Thoracic aorta endothelial cell (primary cell): Measurements from ENCODE around the gene ZNRF4. TPM values are rescaled to one million over a fixed set of nuclear protein-coding genes. Genes with fewer than 3 reads are reported as not detected.

Experiments used
- total RNA-seq: library from RNA; depleted of rRNA; stranded (reverse); fragments of >200 nt; gene quantifications from 2 replicates; pipeline ENCODE4 v1.2.3, GENCODE V29; 2012

ZNRF4 gene, protein sequence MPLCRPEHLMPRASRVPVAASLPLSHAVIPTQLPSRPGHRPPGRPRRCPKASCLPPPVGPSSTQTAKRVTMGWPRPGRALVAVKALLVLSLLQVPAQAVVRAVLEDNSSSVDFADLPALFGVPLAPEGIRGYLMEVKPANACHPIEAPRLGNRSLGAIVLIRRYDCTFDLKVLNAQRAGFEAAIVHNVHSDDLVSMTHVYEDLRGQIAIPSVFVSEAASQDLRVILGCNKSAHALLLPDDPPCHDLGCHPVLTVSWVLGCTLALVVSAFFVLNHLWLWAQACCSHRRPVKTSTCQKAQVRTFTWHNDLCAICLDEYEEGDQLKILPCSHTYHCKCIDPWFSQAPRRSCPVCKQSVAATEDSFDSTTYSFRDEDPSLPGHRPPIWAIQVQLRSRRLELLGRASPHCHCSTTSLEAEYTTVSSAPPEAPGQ
- not detected in 2 replicates for total RNA-seq

DNA sequence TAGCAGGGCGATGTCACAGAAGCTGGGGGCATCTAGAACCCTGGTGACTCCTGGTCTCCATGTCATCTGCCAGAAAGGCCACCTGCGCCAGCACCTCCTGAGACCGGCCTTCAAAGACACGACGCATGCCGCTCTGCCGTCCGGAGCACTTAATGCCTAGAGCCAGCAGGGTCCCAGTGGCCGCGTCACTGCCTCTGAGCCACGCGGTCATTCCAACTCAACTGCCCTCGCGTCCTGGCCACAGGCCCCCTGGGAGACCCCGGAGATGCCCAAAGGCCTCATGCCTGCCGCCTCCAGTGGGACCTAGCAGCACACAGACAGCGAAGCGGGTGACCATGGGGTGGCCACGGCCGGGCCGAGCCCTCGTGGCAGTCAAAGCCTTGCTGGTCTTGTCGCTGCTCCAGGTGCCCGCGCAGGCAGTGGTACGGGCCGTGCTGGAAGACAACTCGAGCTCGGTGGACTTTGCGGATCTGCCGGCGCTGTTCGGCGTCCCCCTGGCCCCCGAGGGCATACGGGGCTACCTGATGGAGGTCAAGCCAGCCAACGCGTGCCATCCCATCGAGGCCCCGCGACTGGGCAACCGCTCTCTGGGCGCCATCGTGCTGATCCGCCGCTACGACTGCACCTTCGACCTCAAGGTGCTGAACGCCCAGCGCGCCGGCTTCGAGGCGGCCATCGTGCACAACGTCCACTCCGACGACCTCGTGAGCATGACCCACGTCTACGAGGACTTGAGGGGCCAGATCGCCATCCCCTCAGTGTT lies at the start of gene ZNRF4:
ZNRF4 (plus strand) TSS at position 51 of the 763 bp plus-strand sequence; CDS start at position 126, 75 bp downstream.

Other genes starting within 250 kb of the ZNRF4 start
- 20.1 and 21.9 TPM in 2 replicates for gene PTPRS, start 114.6 kb upstream of the ZNRF4 start, total RNA-seq
- not detected in 2 replicates for gene TINCR, start 112.5 kb downstream of the ZNRF4 start, total RNA-seq
- 46.7 and 58.9 TPM in 2 replicates for gene SAFB2, start 167.4 kb downstream of the ZNRF4 start, total RNA-seq
- 71.7 and 82.0 TPM in 2 replicates for gene SAFB, start 167.7 kb downstream of the ZNRF4 start, total RNA-seq
- gene MICOS13, start 225.1 kb downstream of the ZNRF4 start, total RNA-seq = 18.9 and 19.5 TPM in 2 replicates
- gene HSD11B1L, start 225.6 kb downstream of the ZNRF4 start, total RNA-seq = 3.2 and 3.5 TPM in 2 replicates
- 229 and 241 TPM in 2 replicates for gene RPL36, start 234.9 kb downstream of the ZNRF4 start, total RNA-seq